K562 (cell line): Measurements from ENCODE around the gene MMUT. TPM values are rescaled to one million over a fixed set of nuclear protein-coding genes. Genes with fewer than 3 reads are reported as not detected.

Experiments
- ATAC-seq: fragments of 200-7000 bp; cut with Tn5 transposase; 3 replicates; pipeline ENCODE4 v1.9.1; 2020; ENCODE audit warnings: moderate library complexity
- BruUV-seq: library from RNA; stranded (reverse); fragments of 400-500 nt; replicated peaks from 2 replicates; lab custom pipeline; 2021; lab: Mats Ljungman, UMichigan
- CTCF ChIA-PET: fragments of 300-600 bp; formaldehyde crosslinking; extraction: SDS; loops from one replicate; lab custom pipeline; 2021; ENCODE audit warnings: low intra/inter-chr PET ratio; lab: Yijun Ruan, JAX
- POLR2A ChIA-PET: fragments of 300-600, 350-650 bp; sonication (Branson Sonifier 250); formaldehyde crosslinking; extraction: SDS; loops from one replicate; lab custom pipeline; 2021; ENCODE audit warnings: antibody characterized with exemption, inconsistent platforms; lab: Yijun Ruan, JAX
- DNase-seq, 4 experiments: peaks; one replicate each; pipeline versions ENCODE4 v3.0.0 to v3.0.0-alpha.2; 2011 to 2018; ENCODE audit warnings: low spot score in 3 of 4, mixed read lengths in 3 of 4; ENCODE audit errors: extremely low read depth in 1 of 4
- FAIRE-seq: peaks from 2 replicates; lab custom pipeline; 2011; peaks lifted over from hg19 to GRCh38; lab: Jason Lieb, UNC
- H2AFZ ChIP-seq: 2 replicates; pipeline ENCODE4 v1.6.0; 2011; ENCODE audit warnings: low read depth, low read length, control low read depth, inconsistent platforms
- H3K27ac ChIP-seq: fragments of 200-600 bp; 3 replicates; pipeline ENCODE4 v1.8.0; 2011; ENCODE audit warnings: low read depth, mild to moderate bottlenecking, control low read depth, inconsistent platforms, low read length, moderate library complexity, mixed read lengths; ENCODE audit errors: extremely low read depth
- H3K27me3 ChIP-seq, 2 experiments: fragments of 300-600 bp in 1 of 2; 2 replicates in 1 of 2; 3 replicates in 1 of 2; pipeline versions ENCODE4 v1.6.0 to v1.8.0; 2011; ENCODE audit warnings: inconsistent platforms in 2 of 2, low read length in 2 of 2, mild to moderate bottlenecking in 1 of 2, mixed read lengths in 1 of 2, moderate library complexity in 1 of 2; ENCODE audit not compliant: control insufficient read depth in 2 of 2, insufficient read depth in 2 of 2
- H3K36me3 ChIP-seq: fragments of 300-600 bp; 3 replicates; pipeline ENCODE4 v1.8.0; 2011; ENCODE audit warnings: mild to moderate bottlenecking, low read length, inconsistent platforms; ENCODE audit not compliant: control insufficient read depth, insufficient read depth
- H3K4me1 ChIP-seq, 2 experiments: fragments of 200-600 bp in 1 of 2; replicated peaks in 1 of 2; 2 replicates in 1 of 2; 3 replicates in 1 of 2; pipeline versions ENCODE4 v1.5.1 to v1.8.0; 2011; ENCODE audit warnings: inconsistent platforms in 2 of 2, low read length in 2 of 2, mild to moderate bottlenecking in 1 of 2, mixed read lengths in 1 of 2, moderate library complexity in 1 of 2; ENCODE audit not compliant: control insufficient read depth in 2 of 2, insufficient read depth in 2 of 2
- H3K4me2 ChIP-seq: 2 replicates; pipeline ENCODE4 v1.6.1; 2011; ENCODE audit warnings: low read length, control low read depth, inconsistent platforms, mixed read lengths; ENCODE audit not compliant: insufficient read depth
- H3K4me3 ChIP-seq: fragments of 200-600 bp; sonication (generic), shearing (Covaris generic); 2 replicates; pipeline ENCODE4 v1.5.1; 2016; ENCODE audit warnings: control low read depth, inconsistent platforms
- H3K79me2 ChIP-seq: fragments of 200-600 bp; 3 replicates; pipeline ENCODE4 v1.8.0; 2011; ENCODE audit warnings: low read length, inconsistent platforms; ENCODE audit not compliant: control insufficient read depth, insufficient read depth
- H3K9ac ChIP-seq, 2 experiments: 2 replicates each; pipeline versions ENCODE4 v1.6.0 to v1.6.1; 2011; ENCODE audit warnings: low read depth in 2 of 2, low read length in 2 of 2, control low read depth in 1 of 2, inconsistent platforms in 1 of 2, mild to moderate bottlenecking in 1 of 2, mixed read lengths in 1 of 2; ENCODE audit not compliant: insufficient read depth in 1 of 2
- H3K9me1 ChIP-seq: one replicate; pipeline ENCODE4 v1.6.0; 2011; ENCODE audit warnings: inconsistent platforms, mild to moderate bottlenecking, low read length, moderate library complexity; ENCODE audit not compliant: control insufficient read depth, insufficient read depth
- H3K9me3 ChIP-seq: replicated peaks from 2 replicates; pipeline ENCODE4 v1.5.1; 2011; ENCODE audit warnings: low read depth, low read length, inconsistent platforms; ENCODE audit not compliant: control insufficient read depth, insufficient read depth
- H4K20me1 ChIP-seq: replicated peaks from 2 replicates; pipeline ENCODE4 v1.6.1; 2011; ENCODE audit warnings: low read length, inconsistent platforms, mixed read lengths; ENCODE audit not compliant: control insufficient read depth, insufficient read depth
- FOXK2 ChIP-seq, 2 experiments: fragments of 450-650 bp; IDR thresholded peaks in 1 of 2; conservative IDR thresholded peaks in 1 of 2; 2 replicates each; pipeline ENCODE4 v1.6.1; 2016; ENCODE audit warnings: low read depth in 2 of 2, mild to moderate bottlenecking in 1 of 2
- KLF6 ChIP-seq: fragments of 250-450 bp; sonication (Bioruptor Pico); IDR thresholded peaks from 2 replicates; pipeline ENCODE4 v1.4.0; 2020; ENCODE audit warnings: mild to moderate bottlenecking, moderate library complexity, borderline replicate concordance
- RAD21 ChIP-seq, 2 experiments: fragments of 250-450 bp in 1 of 2; fragments of 450-650 bp in 1 of 2; sonication (Bioruptor Pico) in 1 of 2; formaldehyde crosslinking in 1 of 2; IDR thresholded peaks in 1 of 2; conservative IDR thresholded peaks in 1 of 2; 2 replicates each; pipeline versions ENCODE4 v1.4.0 to v1.8.0; 2020 to 2022; ENCODE audit warnings: mild to moderate bottlenecking in 2 of 2, moderate library complexity in 1 of 2
- ZNF239 ChIP-seq: fragments of 250-450 bp; sonication (Bioruptor Pico); IDR thresholded peaks from 2 replicates; pipeline ENCODE4 v1.4.0; 2020; ENCODE audit warnings: mild to moderate bottlenecking
- WGBS: fragments of 100-300 bp; shearing (Covaris generic); methylation state at CpG from one replicate; pipeline ENCODE4 v1.1.6; 2016; ENCODE audit warnings: low coverage, mixed read lengths; ENCODE audit not compliant: insufficient coverage; ENCODE audit errors: missing lambda C conversion rate; 5-methylcytosine and 5-hydroxymethylcytosine counted together
- in situ Hi-C: fragments of 300-500 bp; cut with MboI; formaldehyde crosslinking; loops from 4 replicates; pipeline ENCODE4 v1.15.0; 2018; ENCODE audit warnings: inconsistent platforms, mixed read lengths
- intact Hi-C: fragments of 100-400 bp; cut with micrococcal nuclease; formaldehyde crosslinking; loops from 2 replicates; pipeline ENCODE4 v1.14.2; 2022
- polyA plus RNA-seq, 8 experiments: library from polyadenylated mRNA; depleted of rRNA in 4 of 8; stranded (reverse) in 5 of 8; unstranded in 3 of 8; fragments of >200 nt; fragmentation: Nextera tagmentation in 2 of 8; fragmentation: Illumina TruSeq in 1 of 8; extraction: Ambion mirVana in 2 of 8; extraction: Trizol in 1 of 8; gene quantifications; 2 replicates each; pipeline versions ENCODE4 v1.2.1 to v1.2.3, GENCODE V29; 2011 to 2014; ENCODE audit warnings: inconsistent platforms in 1 of 8, missing spikeins in 1 of 8
- total RNA-seq, 7 experiments: library from RNA; depleted of rRNA in 6 of 7; stranded (reverse); fragments of >200 nt in 6 of 7; fragmentation: Illumina TruSeq in 2 of 7; extraction: Trizol in 2 of 7; gene quantifications; 2 replicates each; pipeline versions ENCODE4 v1.2.1 to v1.2.3, GENCODE V29; 2011 to 2021; ENCODE audit warnings: low replicate concordance in 1 of 7
- TF ChIP-seq, protein P1 (sequence below): IDR thresholded peaks from 2 replicates; pipeline ENCODE4 v1.6.1; 2012; ENCODE audit warnings: low read depth, low read length, improper control_type of control experiment, borderline replicate concordance
- TF ChIP-seq, protein P2 (sequence below): sonication (generic); formaldehyde crosslinking; IDR thresholded peaks from 2 replicates; pipeline ENCODE4 v1.8.1; 2023; ENCODE audit warnings: mild to moderate bottlenecking, missing genetic modification reagents
- TF ChIP-seq, protein P3 (sequence below), 3 experiments: IDR thresholded peaks in 2 of 3; conservative IDR thresholded peaks in 1 of 3; 2 replicates each; pipeline ENCODE4 v1.5.1; 2011 to 2012; ENCODE audit warnings: low read length in 3 of 3, mild to moderate bottlenecking in 3 of 3, control low read depth in 2 of 3, improper control_type of control experiment in 1 of 3, inconsistent platforms in 1 of 3, low read depth in 1 of 3, mixed read lengths in 1 of 3, moderate library complexity in 1 of 3; ENCODE audit not compliant: insufficient read depth in 2 of 3
- TF ChIP-seq, protein P4 (sequence below): sonication (generic); formaldehyde crosslinking; IDR thresholded peaks from 2 replicates; pipeline ENCODE4 v1.8.0; 2022; ENCODE audit warnings: mild to moderate bottlenecking, missing genetic modification reagents

The MMUT gene
- total and polyA plus RNA-seq, 9 of the 15 experiments (the other 6 are each of a cell fraction or from before 2014, with no cell fraction given): 7.1 to 26.4 (median 16.0) TPM

DNA sequence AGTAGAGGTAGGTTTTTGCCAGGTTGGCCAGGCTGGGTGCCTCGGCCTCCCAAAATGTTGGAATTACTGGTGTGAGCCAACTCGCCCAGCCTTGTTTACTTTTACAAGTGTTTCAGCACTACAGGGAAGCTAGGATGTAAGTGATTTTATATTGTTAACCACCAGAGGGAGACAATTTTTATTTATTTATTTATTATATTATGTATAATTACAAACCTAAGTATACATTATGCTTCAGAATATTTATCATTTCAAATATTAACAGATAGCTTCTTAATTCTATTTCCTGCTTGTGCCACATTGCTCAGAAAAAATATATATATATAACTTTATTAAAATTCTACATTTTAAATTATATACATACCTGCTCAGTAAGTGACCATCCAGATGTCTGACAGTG is 9.8 kb downstream of the MMUT start:
- H3K79me2 ChIP-seq: no peaks in the 10 kb centered on the region
- no peaks in the 10 kb centered on the region for H3K9me1 ChIP-seq
- H3K36me3 ChIP-seq: peaks cover 35% of the 10 kb centered on the region; the same call in 2 of the 3 replicates
- no TSS peak for BruUV-seq
- no peaks in the 10 kb centered on the region for H3K9me3 ChIP-seq
- no peak overlapping the region for H3K27ac ChIP-seq
- H2AFZ ChIP-seq: no peak overlapping the region
- CTCF ChIA-PET: interaction anchor here (1.2 to 1.4 kb wide), 2 partner anchors 154 to 1149 kb away, joined by 3 read pairs; no protein-coding TSS in a partner anchor
- no peak overlapping the region for H3K4me3 ChIP-seq
- intact Hi-C loops: loop anchor here (5.0 kb wide), 1 partner anchor 579 kb away; no protein-coding TSS in a partner anchor
- TF ChIP-seq, protein P1, sequence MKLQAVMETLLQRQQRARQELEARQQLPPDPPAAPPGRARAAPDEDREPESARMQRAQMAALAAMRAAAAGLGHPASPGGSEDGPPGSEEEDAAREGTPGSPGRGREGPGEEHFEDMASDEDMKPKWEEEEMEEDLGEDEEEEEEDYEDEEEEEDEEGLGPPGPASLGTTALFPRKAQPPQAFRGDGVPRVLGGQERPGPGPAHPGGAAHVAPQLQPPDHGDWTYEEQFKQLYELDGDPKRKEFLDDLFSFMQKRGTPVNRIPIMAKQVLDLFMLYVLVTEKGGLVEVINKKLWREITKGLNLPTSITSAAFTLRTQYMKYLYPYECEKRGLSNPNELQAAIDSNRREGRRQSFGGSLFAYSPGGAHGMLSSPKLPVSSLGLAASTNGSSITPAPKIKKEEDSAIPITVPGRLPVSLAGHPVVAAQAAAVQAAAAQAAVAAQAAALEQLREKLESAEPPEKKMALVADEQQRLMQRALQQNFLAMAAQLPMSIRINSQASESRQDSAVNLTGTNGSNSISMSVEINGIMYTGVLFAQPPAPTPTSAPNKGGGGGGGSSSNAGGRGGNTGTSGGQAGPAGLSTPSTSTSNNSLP: peak; percentile 58; the same call in 1 of the 2 replicates
- TF ChIP-seq ZNF239 (no peak), RAD21 (CRISPR knock-in tag; conservative IDR thresholded peaks at IDR 0.05 in 1 of 2, IDR thresholded peaks at IDR 0.05 in 1 of 2) (0 out of 4 replicates have a peak, but pooled peaks of 1 of the 2 experiments have one; percentile 7), FOXK2 (conservative IDR thresholded peaks at IDR 0.05 in 1 of 2, IDR thresholded peaks at IDR 0.05 in 1 of 2; ENCODE audit: low read depth in 2 of 2) (peak; percentile 64; a peak in 2 of 4 replicates), KLF6 (CRISPR knock-in tag) (no peak)
- TF ChIP-seq, protein P2, sequence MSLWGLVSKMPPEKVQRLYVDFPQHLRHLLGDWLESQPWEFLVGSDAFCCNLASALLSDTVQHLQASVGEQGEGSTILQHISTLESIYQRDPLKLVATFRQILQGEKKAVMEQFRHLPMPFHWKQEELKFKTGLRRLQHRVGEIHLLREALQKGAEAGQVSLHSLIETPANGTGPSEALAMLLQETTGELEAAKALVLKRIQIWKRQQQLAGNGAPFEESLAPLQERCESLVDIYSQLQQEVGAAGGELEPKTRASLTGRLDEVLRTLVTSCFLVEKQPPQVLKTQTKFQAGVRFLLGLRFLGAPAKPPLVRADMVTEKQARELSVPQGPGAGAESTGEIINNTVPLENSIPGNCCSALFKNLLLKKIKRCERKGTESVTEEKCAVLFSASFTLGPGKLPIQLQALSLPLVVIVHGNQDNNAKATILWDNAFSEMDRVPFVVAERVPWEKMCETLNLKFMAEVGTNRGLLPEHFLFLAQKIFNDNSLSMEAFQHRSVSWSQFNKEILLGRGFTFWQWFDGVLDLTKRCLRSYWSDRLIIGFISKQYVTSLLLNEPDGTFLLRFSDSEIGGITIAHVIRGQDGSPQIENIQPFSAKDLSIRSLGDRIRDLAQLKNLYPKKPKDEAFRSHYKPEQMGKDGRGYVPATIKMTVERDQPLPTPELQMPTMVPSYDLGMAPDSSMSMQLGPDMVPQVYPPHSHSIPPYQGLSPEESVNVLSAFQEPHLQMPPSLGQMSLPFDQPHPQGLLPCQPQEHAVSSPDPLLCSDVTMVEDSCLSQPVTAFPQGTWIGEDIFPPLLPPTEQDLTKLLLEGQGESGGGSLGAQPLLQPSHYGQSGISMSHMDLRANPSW: no peak
- TF ChIP-seq, protein P3, sequence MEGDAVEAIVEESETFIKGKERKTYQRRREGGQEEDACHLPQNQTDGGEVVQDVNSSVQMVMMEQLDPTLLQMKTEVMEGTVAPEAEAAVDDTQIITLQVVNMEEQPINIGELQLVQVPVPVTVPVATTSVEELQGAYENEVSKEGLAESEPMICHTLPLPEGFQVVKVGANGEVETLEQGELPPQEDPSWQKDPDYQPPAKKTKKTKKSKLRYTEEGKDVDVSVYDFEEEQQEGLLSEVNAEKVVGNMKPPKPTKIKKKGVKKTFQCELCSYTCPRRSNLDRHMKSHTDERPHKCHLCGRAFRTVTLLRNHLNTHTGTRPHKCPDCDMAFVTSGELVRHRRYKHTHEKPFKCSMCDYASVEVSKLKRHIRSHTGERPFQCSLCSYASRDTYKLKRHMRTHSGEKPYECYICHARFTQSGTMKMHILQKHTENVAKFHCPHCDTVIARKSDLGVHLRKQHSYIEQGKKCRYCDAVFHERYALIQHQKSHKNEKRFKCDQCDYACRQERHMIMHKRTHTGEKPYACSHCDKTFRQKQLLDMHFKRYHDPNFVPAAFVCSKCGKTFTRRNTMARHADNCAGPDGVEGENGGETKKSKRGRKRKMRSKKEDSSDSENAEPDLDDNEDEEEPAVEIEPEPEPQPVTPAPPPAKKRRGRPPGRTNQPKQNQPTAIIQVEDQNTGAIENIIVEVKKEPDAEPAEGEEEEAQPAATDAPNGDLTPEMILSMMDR (IDR thresholded peaks at IDR 0.05 in 2 of 3, conservative IDR thresholded peaks at IDR 0.05 in 1 of 3; ENCODE audit: insufficient read depth in 2 of 3, low read depth in 1 of 3, low read length in 3 of 3): peak in 2 of 3 experiments; percentile 31 to 35; a peak in 4 of 6 replicates
- TF ChIP-seq, protein P4, sequence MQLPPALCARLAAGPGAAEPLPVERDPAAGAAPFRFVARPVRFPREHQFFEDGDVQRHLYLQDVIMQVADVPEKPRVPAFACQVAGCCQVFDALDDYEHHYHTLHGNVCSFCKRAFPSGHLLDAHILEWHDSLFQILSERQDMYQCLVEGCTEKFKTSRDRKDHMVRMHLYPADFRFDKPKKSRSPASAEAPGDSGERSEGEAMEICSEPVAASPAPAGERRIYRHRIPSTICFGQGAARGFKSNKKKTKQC (CRISPR knock-in tag): no peak
- no peak overlapping the region for H3K9ac ChIP-seq
- no peaks in the 10 kb centered on the region for H4K20me1 ChIP-seq
- 55% methylated on average over 2 of the region's 2 CpGs for WGBS
- FAIRE-seq: no peak
- POLR2A ChIA-PET: no interaction called here
- no peaks in the 10 kb centered on the region for H3K4me1 ChIP-seq
- DNase-seq: peak in 1 of 4 experiments; percentile 7
- H3K27me3 ChIP-seq: no peaks in the 10 kb centered on the region
- no peak overlapping the region for H3K4me2 ChIP-seq
- ATAC-seq: peak; percentile 72
- in situ Hi-C loops: no loop called here
